Measurements from ENCODE around the gene LARP1.
"Not testable (repeated sequence)": the region's sequence is repeated elsewhere in the genome, so short reads cannot be mapped to it uniquely, and the experiment has no call there.

The LARP1 gene

GRCh38 chr5:154832804-154833203 lies 77.6 kb downstream of the LARP1 start:
- DNase-seq: not testable (repeated sequence)

DNA sequence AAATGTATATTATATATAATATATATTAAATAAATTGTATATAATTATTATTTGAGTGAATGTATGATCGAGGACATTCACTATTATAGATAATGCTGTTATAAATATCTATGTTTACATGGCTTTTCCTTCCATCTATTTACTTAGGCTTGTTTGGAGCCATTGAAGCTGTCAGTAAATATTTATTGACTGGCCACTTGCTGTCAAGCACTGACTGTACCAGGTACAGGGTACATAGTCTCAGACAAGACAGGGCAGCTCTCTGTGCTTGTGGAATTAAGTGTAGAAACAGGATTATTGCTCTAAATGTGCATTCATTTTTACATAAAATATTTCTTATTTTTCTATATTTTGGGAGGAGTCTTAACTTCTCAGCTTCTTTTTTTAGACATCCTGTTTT lies 78.9 kb downstream of the LARP1 start:
- DNase-seq: no peak

GRCh38 chr5:154835701-154836052 lies 80.5 kb downstream of the LARP1 start:
- not testable (repeated sequence) for DNase-seq

- no peak for DNase-seq
These were observed 81.0 kb downstream of the LARP1 start for GRCh38 chr5:154836225-154836624.

- DNase-seq: no peak
These were observed 82.1 kb downstream of the LARP1 start for GRCh38 chr5:154837009-154837901.

GRCh38 chr5:154840435-154841272 lies 85.5 kb downstream of the LARP1 start:
- no peak for DNase-seq

- DNase-seq: no peak
These were observed 86.1 kb downstream of the LARP1 start for GRCh38 chr5:154841273-154841661.

DNA sequence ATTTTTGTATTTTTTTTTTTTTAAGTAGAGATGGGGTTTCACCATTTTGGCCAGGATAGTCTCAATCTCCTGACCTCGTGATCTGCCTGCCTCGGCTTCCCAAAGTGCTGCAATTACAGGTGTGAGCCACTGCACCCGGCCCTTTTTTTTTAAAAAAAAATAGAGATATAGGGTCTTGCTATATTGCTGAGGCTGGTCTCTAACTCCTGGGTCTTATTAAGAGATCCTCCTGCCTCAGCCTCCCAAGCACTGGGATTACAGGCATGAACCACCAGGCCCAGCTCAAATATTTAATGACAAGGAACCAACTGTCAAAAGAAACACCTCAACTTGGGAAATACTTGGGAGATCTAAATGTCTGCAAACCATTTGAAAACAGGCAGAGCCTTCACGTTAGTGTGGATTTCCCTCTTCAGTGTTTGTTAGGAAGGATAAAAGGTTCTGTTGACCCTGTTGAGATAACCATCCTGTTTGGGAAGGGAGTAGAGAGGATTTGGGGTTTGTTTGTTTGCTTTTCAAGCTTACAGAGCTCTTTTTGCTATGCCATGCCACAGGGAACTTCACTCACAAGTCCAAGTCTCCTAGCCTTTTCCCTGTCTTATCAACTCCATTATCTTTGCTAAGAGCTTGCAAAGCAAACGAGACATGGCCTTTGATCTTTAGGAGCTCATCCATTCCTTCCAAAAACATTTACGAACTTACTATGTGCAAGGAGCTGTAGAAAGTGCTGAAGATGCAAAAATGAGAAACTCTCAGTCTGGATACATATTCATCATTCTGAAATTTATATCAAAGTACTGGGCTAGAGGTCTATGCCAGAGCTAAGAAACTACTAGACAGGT lies 87.7 kb downstream of the LARP1 start:
- no peak for DNase-seq

DNA sequence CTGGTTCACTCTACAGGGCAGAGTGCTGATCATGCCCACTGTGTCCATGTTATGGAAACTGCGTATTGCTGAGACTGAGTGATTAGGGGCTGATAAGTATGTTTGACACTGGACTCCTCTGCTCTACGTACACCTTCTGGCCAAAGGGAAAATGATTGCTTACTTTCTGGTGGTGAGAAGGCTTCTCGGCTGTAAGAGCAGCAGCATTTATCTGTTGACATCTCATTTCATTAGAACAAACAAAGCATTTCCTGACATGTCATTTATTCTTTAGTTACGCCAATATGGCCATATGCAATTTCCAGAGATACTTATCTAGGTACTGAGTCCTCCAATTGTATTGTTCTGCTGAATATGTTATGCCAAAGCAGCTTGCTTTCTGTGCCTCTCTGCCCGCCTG lies 89.6 kb downstream of the LARP1 start:
- DNase-seq: no peak

DNA sequence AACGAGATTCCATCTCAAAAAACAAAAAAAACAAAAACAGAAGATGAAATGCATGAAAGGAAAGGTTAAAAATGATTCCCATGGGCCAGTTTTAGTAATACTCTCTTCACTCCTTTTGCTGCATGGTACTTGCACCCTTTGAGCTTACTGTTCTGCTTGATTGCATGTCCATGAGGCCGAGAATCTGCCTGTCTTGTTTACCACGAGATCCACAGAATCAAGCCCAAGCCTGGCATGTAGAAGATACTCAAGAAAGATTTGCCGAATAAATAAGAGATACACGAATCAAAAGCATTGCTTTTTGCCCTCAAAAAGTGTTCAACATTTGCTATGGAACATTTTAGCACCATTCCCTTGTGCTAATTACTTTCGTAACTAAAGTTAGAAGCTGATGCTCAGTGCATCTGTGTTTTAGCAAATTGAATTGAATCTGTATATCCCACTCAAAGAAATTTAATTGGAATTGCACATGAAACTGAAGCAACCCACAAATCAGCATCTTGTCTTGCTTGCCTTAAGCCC lies 94.1 kb downstream of the LARP1 start:
- DNase-seq: no peak

- DNase-seq: no peak
These were observed 94.6 kb downstream of the LARP1 start for GRCh38 chr5:154849791-154850201.

GRCh38 chr5:154850255-154851062 lies 95.3 kb downstream of the LARP1 start, which contains the start of gene FAXDC2:
Gene FAXDC2 (minus strand): TSS chr5:154850603. CDS start chr5:154838178, 12,425 bp downstream.
- DNase-seq: no peak

DNA sequence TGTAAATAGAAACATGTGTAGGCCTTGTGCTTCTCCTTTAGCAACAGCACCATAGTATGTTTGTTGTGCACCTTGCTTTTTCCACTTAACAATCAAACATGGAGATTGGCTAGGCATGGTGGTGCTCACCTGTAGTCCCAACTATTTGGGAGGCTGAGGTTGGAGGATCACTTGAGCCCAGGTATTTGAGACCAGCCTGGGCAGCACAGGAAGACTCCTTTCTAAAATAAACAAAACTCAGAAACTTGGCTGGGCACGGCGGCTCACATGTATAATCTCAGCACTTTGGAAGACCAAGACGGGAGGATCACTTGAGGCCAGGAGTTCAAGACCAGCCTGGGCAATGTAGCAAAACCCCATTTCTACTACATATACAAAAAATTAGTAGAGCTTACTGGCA lies 96.2 kb downstream of the LARP1 start:
- no peak for DNase-seq

- peak; percentile 90 for DNase-seq
These were observed 102.5 kb downstream of the LARP1 start for GRCh38 chr5:154857530-154858296.

DNA sequence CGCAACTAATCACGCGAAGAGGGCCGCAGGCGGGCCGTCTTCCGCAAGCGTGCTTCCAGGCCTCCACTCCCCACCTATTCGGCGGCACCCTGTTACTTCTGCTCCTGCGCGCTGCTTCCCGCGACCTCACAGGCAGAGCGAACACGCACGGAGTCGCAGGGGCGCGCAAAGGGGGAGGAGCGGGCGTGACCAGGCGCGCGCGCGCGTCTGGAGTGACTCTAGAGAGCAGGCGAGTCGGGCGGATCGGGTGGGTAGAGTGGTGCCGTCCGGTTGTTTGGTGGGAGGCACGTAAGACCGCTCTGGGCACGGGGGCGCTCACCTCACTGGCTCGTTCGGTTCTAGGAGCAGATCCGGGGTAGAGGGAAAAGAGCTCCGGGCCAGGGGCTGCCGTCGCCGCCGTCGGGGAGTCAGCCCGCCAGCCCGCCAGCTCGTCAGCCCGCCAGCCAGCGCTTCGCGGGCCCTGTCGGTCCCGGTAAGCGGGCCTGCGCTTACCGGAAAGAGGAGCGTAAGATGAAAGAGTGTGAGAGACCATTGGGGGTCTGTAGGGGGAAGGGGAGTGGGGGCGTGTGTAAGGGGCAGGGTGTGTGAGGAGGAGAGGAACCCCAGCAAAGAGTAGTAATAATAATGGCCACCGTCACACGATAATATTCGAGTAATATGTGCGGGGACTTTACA lies 103.3 kb downstream of the LARP1 start, which contains the start of gene CNOT8:
Gene CNOT8, plus strand, starts transcription at position 331 of the 675 bp plus-strand sequence. CDS start 4,652 bp downstream, outside the sequence.
- DNase-seq: peak; percentile 86

- DNase-seq: no peak
These were observed 104.0 kb downstream of the LARP1 start for GRCh38 chr5:154858972-154859871.

DNA sequence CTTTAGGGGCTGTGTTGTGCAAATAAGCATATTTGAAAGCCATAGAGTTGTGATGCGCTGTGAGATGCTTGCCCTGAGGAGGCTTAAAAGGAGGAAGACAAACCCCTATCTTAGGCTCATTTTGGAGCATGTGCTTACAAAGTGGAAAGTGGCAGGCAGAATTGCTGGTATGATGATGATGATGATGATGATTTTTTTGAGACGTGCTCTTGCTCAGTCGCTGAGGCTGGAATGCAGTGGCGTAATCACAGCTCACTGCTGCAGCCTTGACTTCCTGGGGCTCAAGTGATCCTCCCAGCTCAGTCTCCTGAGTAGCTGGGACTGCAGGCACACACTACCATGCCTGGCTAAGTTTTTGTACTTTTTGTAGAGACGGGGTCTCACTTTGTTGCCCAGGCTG lies 104.9 kb downstream of the LARP1 start:
- DNase-seq: no peak

- no peak for DNase-seq
These were observed 105.6 kb downstream of the LARP1 start for GRCh38 chr5:154860765-154861164.

DNA sequence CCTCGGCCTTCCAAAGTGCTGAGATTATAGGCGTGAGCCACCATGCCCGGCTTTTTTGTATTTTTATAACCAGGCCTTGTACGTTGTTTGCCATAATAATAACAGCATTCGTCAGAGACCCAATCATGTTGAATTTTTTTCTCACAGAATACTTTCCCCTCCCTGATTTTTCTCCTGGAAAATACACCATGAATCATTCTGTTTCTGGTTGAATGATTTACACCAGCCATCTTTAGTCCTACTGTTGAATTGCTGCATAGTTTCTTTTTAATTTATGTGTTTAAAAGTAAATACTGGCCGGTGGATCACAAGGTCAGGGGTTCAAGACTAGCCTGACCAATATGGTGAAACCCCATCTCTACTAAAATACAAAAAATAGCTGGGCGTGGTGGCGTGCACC lies 106.8 kb downstream of the LARP1 start:
- DNase-seq: no peak
